T-helper 1 cell treated with Interleukin-12 subunit alpha and Interleukin-12 subunit beta and Interleukin-4 antibody, amounts not matched to agents 30 ng/mL and 1 ng/mL, for 36 hours (primary cell): ENCODE measurements around the gene TMEM91. TPM values are rescaled to one million over a fixed set of nuclear protein-coding genes. Genes with fewer than 3 reads are reported as not detected.
"Not testable (repeated sequence)": the region's sequence is repeated elsewhere in the genome, so short reads cannot be mapped to it uniquely, and the experiment has no call there.

Experiments used
- intact Hi-C: fragments of 100-400 bp; cut with micrococcal nuclease; formaldehyde crosslinking; loops from one replicate; pipeline ENCODE4 v1.15.1; 2024
- total RNA-seq: library from RNA; stranded (reverse); gene quantifications from 2 replicates; pipeline ENCODE4 v1.2.3, GENCODE V29; 2022

TMEM91 gene
- total RNA-seq, 1 donor from 2014 or later, result 4.9 TPM

- intact Hi-C loops, result not testable (repeated sequence)
These were observed 32.5 kb downstream of the TMEM91 start for GRCh38 chr19:41408846-41409245.

GRCh38 chr19:41409288-41409687, 33.0 kb downstream of the TMEM91 start:
- intact Hi-C loops, result no loop called here

GRCh38 chr19:41410336-41411054, 34.2 kb downstream of the TMEM91 start:
- intact Hi-C loops, result no loop called here

GRCh38 chr19:41411100-41411967, 35.0 kb downstream of the TMEM91 start:
- intact Hi-C loops, result no loop called here

GRCh38 chr19:41411968-41412265, 35.6 kb downstream of the TMEM91 start:
- intact Hi-C loops, result no loop called here

GRCh38 chr19:41412953-41413352, 36.6 kb downstream of the TMEM91 start:
- intact Hi-C loops, result no loop called here

- intact Hi-C loops, result no loop called here
These were observed 37.6 kb downstream of the TMEM91 start for GRCh38 chr19:41413947-41414346.

GRCh38 chr19:41414461-41414860, 38.1 kb downstream of the TMEM91 start:
- intact Hi-C loops, result no loop called here

- intact Hi-C loops, result no loop called here
These were observed 38.8 kb downstream of the TMEM91 start for GRCh38 chr19:41415154-41415571.

- intact Hi-C loops, result no loop called here
These were observed 39.9 kb downstream of the TMEM91 start for GRCh38 chr19:41416194-41416674.

- intact Hi-C loops, result no loop called here
These were observed 44.0 kb downstream of the TMEM91 start for GRCh38 chr19:41420101-41420880.

GRCh38 chr19:41421314-41421713, 45.0 kb downstream of the TMEM91 start:
- intact Hi-C loops, result no loop called here

- intact Hi-C loops, result no loop called here
These were observed 45.6 kb downstream of the TMEM91 start for GRCh38 chr19:41421973-41422372.

- intact Hi-C loops, result no loop called here
These were observed 46.1 kb downstream of the TMEM91 start for GRCh38 chr19:41422456-41422855.

- intact Hi-C loops, result no loop called here
These were observed 46.6 kb downstream of the TMEM91 start for GRCh38 chr19:41422955-41423354.

GRCh38 chr19:41424335-41425173, 48.2 kb downstream of the TMEM91 start:
- intact Hi-C loops, result no loop called here

- intact Hi-C loops, result no loop called here
These were observed 49.1 kb downstream of the TMEM91 start for GRCh38 chr19:41425174-41426115.

- intact Hi-C loops, result no loop called here
These were observed 49.9 kb downstream of the TMEM91 start for GRCh38 chr19:41426116-41426841.
